Gastrocnemius medialis (tissue), 4 donors: ENCODE results near the gene VAPB.

Source experiments
- POLR2A ChIP-seq, 2 donors: fragments of 450-650 bp; IDR thresholded peaks; one replicate each; pipeline ENCODE4 v1.6.1; 2017; ENCODE audit warnings: antibody characterized with exemption in 2 of 2, mild to moderate bottlenecking in 2 of 2, moderate library complexity in 2 of 2
- TF ChIP-seq, protein P1 (sequence below), 5 experiments: fragments of 450-650 bp in 3 of 5; fragments of 200-600 bp in 2 of 5; sonication (generic) in 2 of 5; IDR thresholded peaks in 4 of 5; conservative IDR thresholded peaks in 1 of 5; 1 replicate in 4 of 5; 2 replicates in 1 of 5; pipeline ENCODE4 v1.5.1; 2016 to 2019; ENCODE audit warnings: antibody characterized with exemption in 5 of 5, mild to moderate bottlenecking in 3 of 5, moderate library complexity in 3 of 5

DNA sequence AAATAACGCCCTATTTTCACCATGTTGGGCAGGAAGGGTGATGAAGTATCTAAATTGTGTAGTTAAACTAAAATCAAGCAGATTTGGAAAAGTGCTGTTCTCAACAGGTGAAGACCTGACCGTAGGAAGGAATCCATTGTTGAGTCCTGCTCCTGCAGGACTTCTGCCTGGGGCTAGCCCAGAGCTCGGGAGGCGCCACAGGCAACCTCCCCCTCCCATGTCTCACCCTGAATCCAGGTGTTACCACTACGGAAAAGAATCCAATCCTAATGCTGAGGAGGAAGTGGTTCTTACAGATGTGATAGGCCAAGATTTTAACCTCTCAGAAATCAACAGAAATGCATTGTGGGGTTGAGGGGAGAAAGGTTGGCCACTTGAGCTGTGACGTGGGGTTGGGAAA is 49.3 kb upstream of the VAPB start:
- TF ChIP-seq POLR2A (IDR thresholded peaks at IDR 0.05), result no peak
- TF ChIP-seq, protein P1, sequence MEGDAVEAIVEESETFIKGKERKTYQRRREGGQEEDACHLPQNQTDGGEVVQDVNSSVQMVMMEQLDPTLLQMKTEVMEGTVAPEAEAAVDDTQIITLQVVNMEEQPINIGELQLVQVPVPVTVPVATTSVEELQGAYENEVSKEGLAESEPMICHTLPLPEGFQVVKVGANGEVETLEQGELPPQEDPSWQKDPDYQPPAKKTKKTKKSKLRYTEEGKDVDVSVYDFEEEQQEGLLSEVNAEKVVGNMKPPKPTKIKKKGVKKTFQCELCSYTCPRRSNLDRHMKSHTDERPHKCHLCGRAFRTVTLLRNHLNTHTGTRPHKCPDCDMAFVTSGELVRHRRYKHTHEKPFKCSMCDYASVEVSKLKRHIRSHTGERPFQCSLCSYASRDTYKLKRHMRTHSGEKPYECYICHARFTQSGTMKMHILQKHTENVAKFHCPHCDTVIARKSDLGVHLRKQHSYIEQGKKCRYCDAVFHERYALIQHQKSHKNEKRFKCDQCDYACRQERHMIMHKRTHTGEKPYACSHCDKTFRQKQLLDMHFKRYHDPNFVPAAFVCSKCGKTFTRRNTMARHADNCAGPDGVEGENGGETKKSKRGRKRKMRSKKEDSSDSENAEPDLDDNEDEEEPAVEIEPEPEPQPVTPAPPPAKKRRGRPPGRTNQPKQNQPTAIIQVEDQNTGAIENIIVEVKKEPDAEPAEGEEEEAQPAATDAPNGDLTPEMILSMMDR (IDR thresholded peaks at IDR 0.05 in 4 of 5, conservative IDR thresholded peaks at IDR 0.05 in 1 of 5), result no peak
